Activated naive CD8-positive, alpha-beta T cell treated with anti-CD3 and anti-CD28 coated beads, Interleukin-2, amount 10 ng/mL, durations not matched to agents 7 days and 5 days (primary cell): ENCODE results near the gene MISP. TPM values are rescaled to one million over a fixed set of nuclear protein-coding genes. Genes with fewer than 3 reads are reported as not detected.
"Not testable (repeated sequence)": the region's sequence is repeated elsewhere in the genome, so short reads cannot be mapped to it uniquely, and the experiment has no call there.

Experiments
- ATAC-seq: fragments of 150-1000 bp; cut with Tn5 transposase; one replicate; pipeline ENCODE4 v1.10.0; 2021; ENCODE audit warnings: low read depth, moderate library complexity
- POLR2A ChIA-PET: fragments of 350-600 bp; sonication (Branson Sonifier 250); formaldehyde crosslinking; loops from one replicate; lab custom pipeline; 2021; ENCODE audit warnings: antibody characterized with exemption; lab: Charles Lee
- DNase-seq: peaks from one replicate; pipeline ENCODE4 v3.0.0; 2021
- H3K27ac Mint-ChIP-seq: one replicate; pipeline ENCODE4 v1.8.0; 2022; ENCODE audit warnings: mild to moderate bottlenecking, mixed read lengths
- H3K27me3 Mint-ChIP-seq: one replicate; pipeline ENCODE4 v1.8.0; 2022; ENCODE audit warnings: mild to moderate bottlenecking, moderate library complexity, mixed read lengths
- H3K36me3 Mint-ChIP-seq: one replicate; pipeline ENCODE4 v1.8.0; 2021; ENCODE audit warnings: mild to moderate bottlenecking, mixed read lengths
- H3K4me1 Mint-ChIP-seq: one replicate; pipeline ENCODE4 v1.8.0; 2021; ENCODE audit warnings: mixed read lengths
- H3K4me3 Mint-ChIP-seq: one replicate; pipeline ENCODE4 v1.8.0; 2022; ENCODE audit warnings: mild to moderate bottlenecking, moderate library complexity, mixed read lengths
- H3K9me3 Mint-ChIP-seq: one replicate; pipeline ENCODE4 v1.8.0; 2021; ENCODE audit warnings: mixed read lengths
- total RNA-seq, 2 experiments: library from RNA; stranded (reverse); gene quantifications; one replicate each; pipeline ENCODE4 v1.2.3, GENCODE V29; 2021

MISP gene
- total RNA-seq, 2 experiments from 2014 or later: not detected

- Mint-ChIP-seq H3K27me3 (peaks cover 3% of the 10 kb centered on the region), H3K27ac (no peak overlapping the region), H3K36me3 (no peaks in the 10 kb centered on the region), H3K4me1 (peaks cover 10% of the 10 kb centered on the region), H3K9me3 (no peaks in the 10 kb centered on the region), H3K4me3 (no peak overlapping the region)
- ATAC-seq: no peak
- DNase-seq: no peak
- POLR2A ChIA-PET: no interaction called here
These were observed 20.8 kb upstream of the MISP start for GRCh38 chr19:729965-730668.

- H3K27ac Mint-ChIP-seq: no peak overlapping the region
- DNase-seq (no peak), ATAC-seq (no peak)
- POLR2A ChIA-PET: no interaction called here
- no peak overlapping the region for H3K4me3 Mint-ChIP-seq
- H3K36me3 Mint-ChIP-seq: no peaks in the 10 kb centered on the region
- peaks cover 3% of the 10 kb centered on the region for H3K27me3 Mint-ChIP-seq
- no peaks in the 10 kb centered on the region for H3K9me3 Mint-ChIP-seq
- peaks cover 10% of the 10 kb centered on the region for H3K4me1 Mint-ChIP-seq
These were observed 19.9 kb upstream of the MISP start for GRCh38 chr19:731000-731399.

- no peak for ATAC-seq
- Mint-ChIP-seq H3K9me3 (no peaks in the 10 kb centered on the region), H3K4me3 (no peak overlapping the region), H3K36me3 (no peaks in the 10 kb centered on the region), H3K27ac (no peak overlapping the region), H3K4me1 (peaks cover 10% of the 10 kb centered on the region), H3K27me3 (peaks cover 3% of the 10 kb centered on the region)
- POLR2A ChIA-PET: interaction anchor here (0.6 kb wide), 1 partner anchor 48 kb away, joined by 4 read pairs; no protein-coding TSS in a partner anchor
- no peak for DNase-seq
These were observed 18.5 kb upstream of the MISP start for GRCh38 chr19:732148-733069.

DNA sequence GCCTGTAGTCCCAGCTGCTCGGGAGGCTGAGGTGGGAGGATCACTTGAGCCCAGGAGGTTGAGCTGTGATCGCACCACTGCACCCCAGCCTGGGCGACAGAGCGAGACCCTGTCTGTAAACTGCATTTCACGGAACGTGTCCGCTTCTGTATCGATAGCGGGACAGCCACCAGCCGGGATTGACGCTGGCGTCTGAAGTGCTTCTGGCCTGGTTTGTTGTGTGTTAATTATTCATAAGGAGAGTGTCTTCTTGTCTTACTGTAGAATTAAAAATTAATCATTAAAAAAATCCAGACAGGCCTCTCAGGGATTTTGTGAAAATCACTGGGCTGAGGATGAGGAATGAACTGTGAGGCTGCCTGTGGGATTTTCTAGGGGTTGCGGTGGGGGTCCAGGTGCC is 16.2 kb upstream of the MISP start:
- H3K27ac Mint-ChIP-seq: no peak overlapping the region
- H3K27me3 Mint-ChIP-seq: peaks cover 3% of the 10 kb centered on the region
- POLR2A ChIA-PET: no interaction called here
- H3K4me3 Mint-ChIP-seq: no peak overlapping the region
- no peaks in the 10 kb centered on the region for H3K36me3 Mint-ChIP-seq
- no peak for ATAC-seq
- DNase-seq: no peak
- peaks cover 10% of the 10 kb centered on the region for H3K4me1 Mint-ChIP-seq
- H3K9me3 Mint-ChIP-seq: no peaks in the 10 kb centered on the region

- H3K36me3 Mint-ChIP-seq: no peaks in the 10 kb centered on the region
- peaks cover 3% of the 10 kb centered on the region for H3K27me3 Mint-ChIP-seq
- peaks cover 10% of the 10 kb centered on the region for H3K4me1 Mint-ChIP-seq
- no peak for ATAC-seq
- POLR2A ChIA-PET: interaction anchor here (0.6 to 1.8 kb wide), 2 partner anchors 72 to 340 kb away, joined by 3 to 5 read pairs; partner anchors contain the start of gene RNF126
- H3K4me3 Mint-ChIP-seq: no peak overlapping the region
- H3K27ac Mint-ChIP-seq: no peak overlapping the region
- no peaks in the 10 kb centered on the region for H3K9me3 Mint-ChIP-seq
- DNase-seq: no peak
These were observed 14.8 kb upstream of the MISP start for GRCh38 chr19:736125-736524.

- Mint-ChIP-seq H3K27me3 (peaks cover 3% of the 10 kb centered on the region), H3K4me3 (no peak overlapping the region), H3K4me1 (peaks cover 10% of the 10 kb centered on the region), H3K9me3 (no peaks in the 10 kb centered on the region), H3K27ac (no peak overlapping the region), H3K36me3 (no peaks in the 10 kb centered on the region)
- POLR2A ChIA-PET: interaction anchor here (0.6 to 1.8 kb wide), 2 partner anchors 72 to 74 kb away, joined by 4 to 5 read pairs; partner anchors contain the start of gene RNF126
- peak; percentile 60 for ATAC-seq
- peak; percentile 69 for DNase-seq
These were observed 13.3 kb upstream of the MISP start for GRCh38 chr19:737591-738093.

GRCh38 chr19:738509-739128 is 12.3 kb upstream of the MISP start:
- H3K27ac Mint-ChIP-seq: no peak overlapping the region
- H3K27me3 Mint-ChIP-seq: peaks cover 1% of the 10 kb centered on the region
- DNase-seq (no peak), ATAC-seq (no peak)
- H3K4me3 Mint-ChIP-seq: no peak overlapping the region
- peaks cover under 1% of the 10 kb centered on the region for H3K9me3 Mint-ChIP-seq
- POLR2A ChIA-PET: no interaction called here
- H3K36me3 Mint-ChIP-seq: no peaks in the 10 kb centered on the region
- peaks cover 4% of the 10 kb centered on the region for H3K4me1 Mint-ChIP-seq

- ATAC-seq (no peak), DNase-seq (no peak)
- POLR2A ChIA-PET: no interaction called here
- H3K36me3 Mint-ChIP-seq: no peaks in the 10 kb centered on the region
- H3K27me3 Mint-ChIP-seq: peaks cover 1% of the 10 kb centered on the region
- no peak overlapping the region for H3K4me3 Mint-ChIP-seq
- H3K27ac Mint-ChIP-seq: no peak overlapping the region
- no peaks in the 10 kb centered on the region for H3K4me1 Mint-ChIP-seq
- H3K9me3 Mint-ChIP-seq: peaks cover 3% of the 10 kb centered on the region
These were observed 10.8 kb upstream of the MISP start for GRCh38 chr19:739998-740715.

DNA sequence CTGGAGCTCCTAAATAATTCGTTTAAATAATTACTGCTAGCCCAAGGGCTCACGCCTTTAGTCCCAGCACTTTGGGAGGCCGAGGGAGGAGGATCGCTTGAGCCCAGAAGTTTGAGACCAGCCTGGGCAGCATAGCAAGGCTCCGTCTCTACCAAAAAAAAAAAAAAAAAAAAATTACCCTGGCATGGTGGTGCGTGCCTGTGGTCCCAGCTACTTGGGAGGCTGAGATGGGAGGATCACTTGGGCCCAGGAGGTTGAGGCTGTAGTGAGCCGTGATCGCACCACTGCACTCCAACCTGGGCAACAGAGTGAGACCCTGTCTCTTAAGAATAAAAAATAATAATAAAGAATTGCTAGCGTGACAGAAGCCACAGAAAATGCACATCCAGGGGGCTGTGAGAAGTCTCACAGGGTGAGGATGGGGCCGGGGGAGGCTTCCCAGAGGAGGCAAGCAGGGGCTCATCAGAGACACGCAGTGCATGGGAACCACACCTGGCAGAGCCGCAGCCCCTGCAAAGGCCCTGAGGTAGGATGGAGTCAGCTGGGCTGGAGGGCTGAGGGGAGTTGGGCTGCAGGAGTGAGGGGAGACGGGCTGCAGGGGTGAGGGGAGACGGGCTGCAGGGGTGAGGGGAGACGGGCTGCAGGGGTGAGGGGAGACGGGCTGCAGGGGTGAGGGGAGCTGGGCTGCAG is 10.0 kb upstream of the MISP start:
- POLR2A ChIA-PET, H3K4me3 Mint-ChIP-seq, H3K27ac Mint-ChIP-seq, ATAC-seq, H3K36me3 Mint-ChIP-seq, H3K4me1 Mint-ChIP-seq, DNase-seq, H3K27me3 Mint-ChIP-seq, H3K9me3 Mint-ChIP-seq: not testable (repeated sequence)

GRCh38 chr19:741506-742131 is 9.3 kb upstream of the MISP start:
- POLR2A ChIA-PET: no interaction called here
- no peak for DNase-seq
- Mint-ChIP-seq H3K9me3 (peaks cover 5% of the 10 kb centered on the region), H3K27ac (peak overlapping the region; percentile 45), H3K4me1 (no peaks in the 10 kb centered on the region), H3K4me3 (no peak overlapping the region), H3K27me3 (peaks cover 1% of the 10 kb centered on the region), H3K36me3 (no peaks in the 10 kb centered on the region)
- ATAC-seq: no peak

DNA sequence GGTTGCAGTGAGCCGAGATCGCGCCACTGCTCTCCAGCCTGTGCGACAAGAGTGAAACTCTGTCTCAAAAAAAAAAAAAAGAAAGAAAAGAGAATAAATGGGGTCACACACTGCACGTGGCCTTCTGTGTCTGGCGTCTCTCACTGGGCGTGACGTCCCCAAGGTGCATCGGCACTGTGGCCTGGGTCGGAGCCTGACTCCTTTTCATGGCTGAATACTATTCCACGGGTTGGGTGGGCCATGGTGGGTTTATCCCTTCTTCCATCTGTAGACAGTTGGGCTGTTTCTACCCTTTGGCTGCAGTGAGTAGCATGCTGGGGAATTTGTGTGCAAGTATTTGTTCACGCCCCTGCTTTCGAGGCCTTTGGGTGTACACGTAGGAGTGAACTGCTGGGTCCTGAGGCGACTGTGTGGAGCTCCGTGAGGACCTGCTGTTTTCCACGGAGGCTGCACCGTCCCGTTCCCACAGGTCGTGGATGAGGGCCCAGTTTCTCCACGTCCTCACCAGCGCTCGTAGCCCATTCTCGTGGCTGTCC is 8.3 kb upstream of the MISP start:
- Mint-ChIP-seq H3K27me3 (peaks cover 1% of the 10 kb centered on the region), H3K4me3 (no peak overlapping the region), H3K27ac (no peak overlapping the region), H3K36me3 (no peaks in the 10 kb centered on the region), H3K4me1 (no peaks in the 10 kb centered on the region), H3K9me3 (peaks cover 5% of the 10 kb centered on the region)
- ATAC-seq (no peak), DNase-seq (no peak)
- POLR2A ChIA-PET: no interaction called here

DNA sequence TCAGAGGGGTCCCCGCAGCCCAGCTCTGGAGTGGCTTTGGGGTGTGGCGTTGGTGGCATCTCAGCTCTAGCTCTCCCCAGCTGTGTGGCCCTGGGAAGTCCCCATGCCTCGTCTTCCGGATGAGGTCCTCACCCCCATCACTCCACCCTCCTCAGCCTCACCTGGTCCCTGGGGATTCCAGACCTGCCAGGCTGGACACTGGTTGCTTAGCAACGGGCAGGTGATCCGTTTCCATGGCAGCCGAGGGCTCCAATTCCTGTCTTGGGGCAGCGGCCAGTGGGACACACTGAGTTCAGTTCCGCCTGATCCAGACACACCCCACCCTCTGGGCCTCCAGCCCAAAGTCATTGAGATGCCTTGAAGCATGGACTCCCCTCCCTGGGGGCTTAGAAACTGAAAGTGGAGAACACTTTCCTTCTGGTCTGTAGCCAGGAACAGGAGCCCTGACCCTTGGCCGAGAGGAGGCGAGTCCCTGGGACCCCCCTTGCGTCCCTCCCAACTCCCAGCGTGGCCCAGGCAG is 7.7 kb upstream of the MISP start:
- H3K27me3 Mint-ChIP-seq: peaks cover 1% of the 10 kb centered on the region
- H3K9me3 Mint-ChIP-seq: peaks cover 5% of the 10 kb centered on the region
- H3K36me3 Mint-ChIP-seq: no peaks in the 10 kb centered on the region
- no peak overlapping the region for H3K4me3 Mint-ChIP-seq
- no peak for ATAC-seq
- H3K4me1 Mint-ChIP-seq: no peaks in the 10 kb centered on the region
- DNase-seq: no peak
- POLR2A ChIA-PET: no interaction called here
- no peak overlapping the region for H3K27ac Mint-ChIP-seq
